Measurements from ENCODE around the gene HSBP1L1.

The HSBP1L1 gene

GRCh38 chr18:79928563-79928960 lies 35.9 kb upstream of the HSBP1L1 start:
- no peak for DNase-seq (ENCODE audit: low read depth in 1 of 2, low spot score in 1 of 2)

DNA sequence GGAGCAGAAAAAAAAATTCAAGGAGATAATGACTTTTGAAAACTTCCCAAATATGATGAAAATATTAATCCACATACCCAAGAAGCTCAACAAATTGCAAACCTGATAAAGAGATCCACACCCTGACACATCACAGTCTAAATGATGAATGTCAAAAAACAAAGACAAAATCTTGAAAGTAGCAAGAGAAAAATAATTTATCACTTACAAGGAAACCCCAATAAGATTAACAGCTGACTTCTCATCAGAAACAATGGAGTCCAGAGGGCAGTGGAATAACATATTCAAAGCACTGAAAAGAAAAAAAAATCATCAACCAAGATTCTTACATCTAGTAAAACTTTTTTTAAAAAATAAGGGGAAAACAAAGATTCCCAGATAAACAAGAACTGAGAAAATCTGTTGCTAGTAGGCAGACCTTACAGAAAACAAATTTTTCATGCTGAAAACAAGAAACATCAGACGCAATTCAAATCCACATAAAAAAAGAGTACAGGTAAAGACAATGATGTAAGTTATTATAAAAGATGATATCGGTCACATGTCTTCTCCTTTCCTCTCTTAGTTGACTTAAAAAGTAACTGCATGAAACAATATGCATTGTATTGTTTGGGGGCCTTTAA lies 34.3 kb upstream of the HSBP1L1 start:
- DNase-seq (ENCODE audit: low read depth in 1 of 2, low spot score in 1 of 2): no peak

DNA sequence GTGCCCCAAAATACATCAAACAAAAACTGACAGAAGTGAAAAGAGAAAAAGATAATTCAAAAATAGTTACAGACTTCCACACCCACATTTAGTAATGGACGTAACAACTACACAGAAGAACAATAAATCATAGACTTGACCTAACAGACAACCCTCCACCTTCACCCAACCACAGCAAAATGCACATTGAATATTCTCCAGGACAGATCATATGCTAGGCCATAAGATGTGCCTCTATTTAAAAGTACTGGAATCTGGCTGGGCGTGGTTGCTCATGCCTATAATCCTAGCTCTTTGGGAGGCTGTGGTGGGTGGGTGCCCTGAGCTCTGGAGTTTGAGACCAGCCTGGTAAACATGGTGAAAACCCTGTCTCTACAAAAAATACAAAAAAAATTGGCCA lies 33.0 kb upstream of the HSBP1L1 start:
- DNase-seq (ENCODE audit: low read depth in 1 of 2, low spot score in 1 of 2): no peak

GRCh38 chr18:79932907-79933306 lies 31.5 kb upstream of the HSBP1L1 start:
- no peak for DNase-seq (ENCODE audit: low read depth in 1 of 2, low spot score in 1 of 2)

GRCh38 chr18:79933765-79934164 lies 30.7 kb upstream of the HSBP1L1 start:
- no peak for DNase-seq (ENCODE audit: low read depth in 1 of 2, low spot score in 1 of 2)

DNA sequence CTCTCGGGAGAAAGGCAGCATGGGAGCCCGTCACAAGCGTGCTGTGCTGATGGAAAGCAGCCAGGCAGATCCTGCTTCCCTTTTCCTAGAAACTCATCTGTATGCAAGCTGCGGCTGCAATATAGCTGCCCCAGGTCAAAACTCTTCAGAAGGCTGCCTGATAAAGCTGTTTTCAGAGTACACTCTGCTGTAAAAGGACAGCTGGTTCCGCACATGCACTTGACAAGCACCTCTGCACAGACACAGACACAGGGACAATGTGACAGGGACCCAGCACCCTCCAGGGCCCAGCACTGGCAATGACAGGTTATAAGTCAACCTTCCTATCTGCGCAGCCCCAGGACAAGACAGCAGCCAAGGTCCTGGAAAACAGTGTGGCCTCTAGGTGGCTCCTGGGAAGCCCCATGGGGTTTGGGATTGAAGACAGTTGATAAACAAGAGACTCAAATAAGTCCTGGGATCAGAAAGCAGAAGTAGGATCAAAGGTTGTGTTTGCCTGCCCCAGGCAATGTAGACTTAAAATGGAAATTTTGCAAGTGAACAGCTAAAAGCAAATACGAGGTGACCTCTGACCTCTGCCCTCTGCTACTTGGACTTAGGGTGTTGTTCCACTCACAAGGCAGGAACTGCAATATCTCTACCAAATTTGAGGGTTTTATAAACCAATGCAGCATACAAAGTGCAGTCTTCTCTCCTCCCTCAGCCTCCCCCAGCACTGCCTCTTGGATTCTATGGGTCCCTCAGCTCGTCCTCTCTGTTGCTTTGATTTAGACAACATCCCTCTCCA lies 29.9 kb upstream of the HSBP1L1 start:
- no peak for DNase-seq (ENCODE audit: low read depth in 1 of 2, low spot score in 1 of 2)

DNA sequence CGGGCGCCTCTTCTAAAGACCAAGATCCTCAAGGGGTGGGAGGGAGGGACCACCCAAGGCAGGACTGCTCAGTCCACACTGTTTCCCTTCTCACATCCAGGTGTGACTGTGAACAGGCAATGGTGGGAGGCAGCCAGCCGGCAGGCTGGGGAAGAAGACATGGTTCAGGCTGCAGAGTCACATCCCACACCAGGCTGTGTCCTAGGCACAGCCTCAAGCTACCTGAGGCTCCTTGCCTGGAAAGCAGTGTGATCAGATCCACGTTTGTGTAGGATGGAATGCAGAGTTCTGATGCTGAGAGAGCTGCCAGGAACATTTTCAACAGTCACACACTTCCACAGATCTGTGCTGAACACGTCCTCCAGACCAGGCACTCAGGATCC lies 29.4 kb upstream of the HSBP1L1 start:
- DNase-seq (ENCODE audit: low read depth in 1 of 2, low spot score in 1 of 2): no peak

- no peak for DNase-seq (ENCODE audit: low read depth in 1 of 2, low spot score in 1 of 2)
These were observed 28.9 kb upstream of the HSBP1L1 start for GRCh38 chr18:79935499-79935898.

GRCh38 chr18:79935925-79936324 lies 28.5 kb upstream of the HSBP1L1 start:
- DNase-seq (ENCODE audit: low read depth in 1 of 2, low spot score in 1 of 2): no peak

DNA sequence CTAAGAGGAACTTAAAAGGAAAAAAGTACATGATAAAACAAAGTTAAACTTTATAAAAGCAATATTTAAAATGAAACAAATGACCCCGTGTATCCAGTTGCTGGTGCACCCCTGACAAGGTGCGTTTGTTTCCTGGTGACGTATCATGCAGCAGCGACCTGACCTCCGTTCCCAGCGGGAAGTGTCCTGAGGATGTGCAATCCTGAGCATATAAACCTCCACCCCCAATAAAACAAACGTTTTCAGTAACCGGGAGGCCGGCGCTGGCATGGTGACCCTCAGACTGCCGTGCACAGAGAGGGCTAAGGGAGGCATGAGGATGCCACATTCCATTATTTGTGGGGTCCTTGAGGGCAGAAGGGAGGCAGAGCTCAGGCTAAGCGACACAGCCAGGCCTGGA lies 27.8 kb upstream of the HSBP1L1 start:
- DNase-seq (ENCODE audit: low read depth in 1 of 2, low spot score in 1 of 2): no peak

GRCh38 chr18:79937103-79937860 lies 27.2 kb upstream of the HSBP1L1 start:
- DNase-seq (ENCODE audit: low read depth in 1 of 2, low spot score in 1 of 2): no peak

GRCh38 chr18:79938196-79938595 lies 26.2 kb upstream of the HSBP1L1 start:
- DNase-seq (ENCODE audit: low read depth in 1 of 2, low spot score in 1 of 2): no peak

DNA sequence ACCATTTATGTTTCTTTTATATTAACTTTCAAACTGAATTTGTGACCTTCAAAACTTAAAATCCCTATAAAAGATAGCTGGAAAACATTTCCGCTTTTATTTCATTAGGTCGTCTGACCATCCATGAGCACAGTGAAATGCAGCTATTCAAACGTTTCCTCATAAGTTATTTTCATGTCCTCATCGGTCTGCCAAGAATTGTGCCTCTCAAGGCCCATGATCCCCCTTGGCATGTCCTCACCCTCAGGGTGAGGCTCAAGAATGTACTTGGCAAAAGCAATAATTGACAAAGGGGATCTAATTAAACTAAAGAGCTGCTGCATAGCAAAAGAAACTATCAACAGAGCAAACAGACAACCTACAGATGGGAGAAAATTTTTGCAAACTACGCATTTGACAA lies 25.3 kb upstream of the HSBP1L1 start:
- DNase-seq (ENCODE audit: low read depth in 1 of 2, low spot score in 1 of 2): no peak

GRCh38 chr18:79940126-79940813 lies 24.2 kb upstream of the HSBP1L1 start:
- no peak for DNase-seq (ENCODE audit: low read depth in 1 of 2, low spot score in 1 of 2)

- DNase-seq (ENCODE audit: low read depth in 1 of 2, low spot score in 1 of 2): no peak
These were observed 23.5 kb upstream of the HSBP1L1 start for GRCh38 chr18:79940814-79941472.

- DNase-seq (ENCODE audit: low read depth in 1 of 2, low spot score in 1 of 2): no peak
These were observed 22.8 kb upstream of the HSBP1L1 start for GRCh38 chr18:79941473-79942119.

- DNase-seq (ENCODE audit: low read depth in 1 of 2, low spot score in 1 of 2): no peak
These were observed 22.2 kb upstream of the HSBP1L1 start for GRCh38 chr18:79942211-79942610.

DNA sequence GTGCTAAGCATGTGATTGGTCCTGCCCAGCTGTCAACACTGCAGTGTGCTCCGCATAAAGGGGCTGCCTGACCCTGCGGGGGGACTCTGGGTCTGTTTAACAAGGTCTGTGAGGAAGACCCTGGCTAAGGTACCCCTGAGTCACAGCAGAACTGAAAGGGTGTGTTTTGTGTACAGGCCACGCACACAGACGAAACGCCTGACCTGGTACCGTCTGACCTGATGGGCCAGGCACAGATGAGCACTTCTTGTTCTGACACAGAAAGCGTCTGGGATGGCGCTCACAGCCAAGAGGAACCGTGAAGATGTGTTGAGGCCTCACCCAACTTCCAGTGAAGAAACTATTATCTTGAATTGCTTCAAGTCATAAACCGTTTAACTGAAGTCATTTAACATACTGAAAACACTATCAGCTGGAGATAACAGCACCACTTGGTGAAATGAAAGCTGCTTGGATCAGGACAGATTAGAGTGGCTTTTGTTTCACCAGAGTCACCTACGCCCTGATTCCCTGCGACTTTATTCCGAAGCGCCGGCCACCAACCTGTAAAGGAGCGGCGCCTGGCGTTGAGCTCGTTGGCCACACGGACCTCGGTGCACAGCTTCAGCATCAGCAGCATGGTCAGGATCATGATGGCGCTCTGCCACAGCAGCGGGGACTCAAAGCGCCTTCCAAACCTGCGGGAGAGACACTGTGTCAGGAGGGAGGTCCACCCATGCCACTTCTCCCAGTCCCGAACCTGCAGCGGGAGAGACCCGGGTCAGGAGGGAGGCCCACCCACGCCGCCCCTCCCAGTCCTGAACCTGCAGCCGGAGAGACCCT lies 21.4 kb upstream of the HSBP1L1 start:
- DNase-seq (ENCODE audit: low read depth in 1 of 2, low spot score in 1 of 2): no peak

DNA sequence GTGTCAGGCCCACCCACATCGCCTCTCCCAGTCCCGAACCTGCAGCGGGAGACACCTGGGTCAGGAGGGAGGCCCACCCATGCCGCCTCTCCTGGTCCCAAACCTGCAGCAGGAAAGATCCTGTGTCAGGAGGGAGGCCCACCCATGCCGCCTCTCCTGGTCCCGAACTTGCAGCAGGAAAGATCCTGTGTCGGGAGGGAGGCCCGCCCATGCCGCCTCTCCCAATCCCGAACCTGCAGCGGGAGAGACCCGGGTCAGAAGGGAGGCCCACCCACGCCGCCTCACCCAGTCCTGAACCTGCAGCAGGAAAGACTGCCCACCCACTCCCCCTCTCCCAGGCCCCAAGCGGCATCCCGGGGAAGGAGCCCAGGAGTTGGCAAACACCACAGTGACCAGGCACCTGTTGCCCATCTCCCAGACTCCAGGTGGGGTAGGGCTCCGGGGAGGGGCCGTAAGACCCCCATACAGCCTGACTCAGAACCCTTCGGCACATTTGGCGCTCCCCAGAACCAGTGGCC lies 20.8 kb upstream of the HSBP1L1 start:
- no peak for DNase-seq (ENCODE audit: low read depth in 1 of 2, low spot score in 1 of 2)
